ENCODE results near the gene MOG.

The MOG gene

GRCh38 chr6:29676981-29677601, 20.2 kb downstream of the MOG start:
- DNase-seq (ENCODE audit: low read depth, low spot score): no peak

DNA sequence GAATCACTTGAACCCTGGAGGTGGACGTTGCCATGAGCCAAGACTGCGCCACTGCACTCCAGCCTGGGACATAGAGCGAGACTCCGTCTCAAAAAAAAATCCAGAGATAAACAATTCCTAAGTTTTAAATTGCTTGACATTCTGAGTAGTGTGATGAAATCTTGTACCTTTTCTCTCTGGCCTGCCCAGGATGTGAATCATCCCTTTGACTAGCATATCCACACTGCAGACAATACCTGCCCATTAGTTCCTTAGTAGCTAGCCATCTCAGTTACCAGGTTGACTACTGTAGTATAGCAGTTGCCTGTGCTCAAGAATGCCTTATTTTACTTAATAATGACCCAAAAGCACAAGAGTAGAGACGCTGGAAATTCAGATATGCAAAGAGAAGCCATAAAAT, 21.2 kb downstream of the MOG start:
- no peak for DNase-seq (ENCODE audit: low read depth, low spot score)

GRCh38 chr6:29679962-29680361, 23.1 kb downstream of the MOG start:
- no peak for DNase-seq (ENCODE audit: low read depth, low spot score)

DNA sequence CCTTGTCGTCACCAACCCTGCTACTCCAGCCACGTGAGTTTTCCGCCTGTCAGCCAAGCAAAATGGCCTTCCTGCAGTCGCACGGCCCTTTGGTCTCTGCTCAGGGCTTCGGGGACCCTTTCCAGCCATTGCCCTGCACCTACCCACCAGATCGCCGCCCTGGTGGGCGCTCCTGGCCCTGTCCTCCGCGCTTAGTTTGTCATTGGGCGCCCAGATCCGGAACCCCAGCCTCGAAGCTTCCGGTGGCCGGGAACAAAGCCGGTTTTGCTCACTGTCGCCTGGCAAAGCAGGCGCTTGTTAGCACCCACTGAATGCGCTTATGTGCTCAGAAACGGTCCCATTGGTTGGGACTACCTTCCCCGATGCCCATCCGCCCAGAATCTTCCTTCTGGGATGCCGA, 23.5 kb downstream of the MOG start:
- DNase-seq (ENCODE audit: low read depth, low spot score): no peak

- DNase-seq (ENCODE audit: low read depth, low spot score): no peak
Measured at GRCh38 chr6:29680904-29681303, 24.0 kb downstream of the MOG start, which contains the start of gene ZFP57. ZFP57 (minus strand) TSS chr6:29681152; CDS start chr6:29677003, 4,149 bp downstream.

DNA sequence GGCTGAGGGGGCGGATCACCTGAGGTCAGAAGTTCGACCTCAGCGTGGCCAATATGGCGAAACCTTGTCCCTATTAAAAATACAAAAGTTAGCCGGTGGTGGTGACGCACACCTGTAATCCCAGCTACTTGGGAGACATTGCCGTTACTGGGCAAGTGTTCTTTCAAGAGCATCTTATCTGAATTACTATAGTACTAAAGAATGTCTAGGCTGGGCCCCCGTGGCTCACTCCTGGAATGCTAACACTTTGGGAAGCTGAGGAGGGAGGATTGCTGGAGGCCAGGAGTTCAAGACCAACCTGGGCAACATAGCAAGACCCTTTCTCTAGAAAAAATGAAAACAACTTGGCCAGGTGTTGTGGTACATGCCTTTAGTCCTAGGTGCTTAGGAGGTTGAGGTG, 24.9 kb downstream of the MOG start:
- DNase-seq (ENCODE audit: low read depth, low spot score): no peak

DNA sequence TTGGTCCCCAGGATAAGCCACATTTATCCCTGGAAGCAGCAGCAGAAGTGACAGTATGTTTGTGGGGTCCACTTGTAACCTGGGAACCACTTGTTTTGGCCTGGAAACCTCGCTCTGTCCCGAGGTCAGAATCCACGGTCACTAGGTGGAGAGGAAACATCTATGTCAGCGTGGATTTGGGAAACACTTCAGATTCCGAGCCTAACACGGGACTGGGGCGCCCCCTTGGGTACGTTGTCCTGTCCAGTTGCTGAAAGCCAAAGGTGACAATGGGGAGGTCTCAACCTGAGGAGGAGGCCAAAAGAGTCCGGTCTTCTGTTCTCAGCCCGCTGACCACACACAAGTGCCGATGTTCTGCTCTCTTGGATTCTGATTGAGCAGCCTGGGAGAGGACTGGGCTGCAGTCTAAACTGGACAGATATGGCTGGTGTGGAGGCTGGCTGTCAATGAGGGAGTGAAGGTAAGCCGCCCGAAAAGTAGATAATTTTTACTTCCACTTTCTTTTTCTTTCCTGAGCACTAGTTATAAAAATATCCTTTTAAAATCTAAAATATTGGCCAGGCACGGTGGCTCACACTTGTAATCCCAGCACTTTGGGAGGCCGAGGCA, 28.9 kb downstream of the MOG start:
- DNase-seq (ENCODE audit: low read depth, low spot score): no peak

DNA sequence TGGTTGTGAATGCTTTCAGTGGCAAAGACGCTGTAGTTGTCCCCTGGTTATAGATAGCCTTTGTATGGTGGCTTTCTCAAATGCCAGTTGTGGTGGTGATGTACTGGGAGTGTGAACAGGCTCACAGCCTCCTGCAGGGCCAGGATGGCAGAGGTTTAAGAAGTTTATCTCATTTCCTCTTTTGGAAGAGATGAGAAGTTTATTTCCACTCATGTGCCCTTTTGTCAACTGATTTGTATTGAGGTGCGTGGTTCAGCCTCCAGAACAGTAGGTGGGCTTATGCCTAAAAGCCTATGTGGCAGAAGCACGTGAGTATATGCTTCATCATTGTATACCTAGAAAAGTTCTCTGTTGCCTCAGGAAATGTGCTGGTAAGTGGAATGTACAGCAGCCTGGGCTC, 37.7 kb downstream of the MOG start:
- DNase-seq (ENCODE audit: low read depth, low spot score): no peak

DNA sequence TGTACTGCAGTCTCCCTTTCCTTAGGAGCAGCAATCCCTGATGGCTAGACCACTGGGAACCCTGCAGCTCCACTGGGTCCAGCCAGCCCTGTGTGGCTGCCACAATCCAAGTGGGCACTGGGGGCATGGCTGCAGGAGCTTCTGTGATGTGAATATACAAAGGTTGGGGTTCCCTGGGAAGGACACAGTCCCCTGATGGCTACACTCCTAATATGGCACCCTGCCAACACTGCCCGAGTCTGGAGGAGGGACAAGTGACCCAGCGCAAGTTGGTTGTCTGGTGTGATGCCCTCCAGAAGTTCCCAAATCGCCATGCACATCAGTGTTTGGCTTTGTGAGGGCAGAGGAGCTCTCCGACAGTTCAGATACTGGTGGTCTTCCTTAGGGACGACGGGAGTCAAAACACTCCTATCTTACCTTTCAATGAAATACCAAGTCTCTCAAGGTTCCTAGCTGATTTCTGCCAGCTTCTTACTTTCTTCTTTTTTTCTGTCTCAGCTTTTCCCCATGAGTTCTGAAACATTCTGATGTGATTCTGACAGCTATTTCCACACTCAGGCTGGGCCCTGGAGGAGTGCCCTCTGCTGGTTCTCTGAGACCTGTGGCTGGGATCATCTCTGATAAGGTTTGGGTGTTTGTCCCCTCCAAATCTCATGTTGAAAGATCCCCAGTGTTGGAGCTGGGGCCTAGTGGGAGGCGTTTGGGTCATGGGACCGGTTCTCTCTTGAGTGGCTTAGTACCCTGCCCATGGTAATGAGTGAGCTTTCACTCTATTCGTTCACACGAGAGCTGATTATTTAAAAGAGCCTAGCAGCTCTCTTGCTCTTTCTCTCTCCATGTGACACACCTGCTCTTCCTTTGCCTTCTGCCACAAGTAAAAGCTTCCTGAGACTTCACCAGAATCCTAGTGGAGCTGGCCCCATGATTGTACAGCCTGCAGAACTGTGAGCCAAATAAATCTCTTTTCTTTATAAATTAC, 39.5 kb downstream of the MOG start:
- DNase-seq (ENCODE audit: low read depth, low spot score): no peak

- peak; percentile 54 for DNase-seq (ENCODE audit: low read depth, low spot score)
Measured at GRCh38 chr6:29702519-29703103, 45.7 kb downstream of the MOG start.

DNA sequence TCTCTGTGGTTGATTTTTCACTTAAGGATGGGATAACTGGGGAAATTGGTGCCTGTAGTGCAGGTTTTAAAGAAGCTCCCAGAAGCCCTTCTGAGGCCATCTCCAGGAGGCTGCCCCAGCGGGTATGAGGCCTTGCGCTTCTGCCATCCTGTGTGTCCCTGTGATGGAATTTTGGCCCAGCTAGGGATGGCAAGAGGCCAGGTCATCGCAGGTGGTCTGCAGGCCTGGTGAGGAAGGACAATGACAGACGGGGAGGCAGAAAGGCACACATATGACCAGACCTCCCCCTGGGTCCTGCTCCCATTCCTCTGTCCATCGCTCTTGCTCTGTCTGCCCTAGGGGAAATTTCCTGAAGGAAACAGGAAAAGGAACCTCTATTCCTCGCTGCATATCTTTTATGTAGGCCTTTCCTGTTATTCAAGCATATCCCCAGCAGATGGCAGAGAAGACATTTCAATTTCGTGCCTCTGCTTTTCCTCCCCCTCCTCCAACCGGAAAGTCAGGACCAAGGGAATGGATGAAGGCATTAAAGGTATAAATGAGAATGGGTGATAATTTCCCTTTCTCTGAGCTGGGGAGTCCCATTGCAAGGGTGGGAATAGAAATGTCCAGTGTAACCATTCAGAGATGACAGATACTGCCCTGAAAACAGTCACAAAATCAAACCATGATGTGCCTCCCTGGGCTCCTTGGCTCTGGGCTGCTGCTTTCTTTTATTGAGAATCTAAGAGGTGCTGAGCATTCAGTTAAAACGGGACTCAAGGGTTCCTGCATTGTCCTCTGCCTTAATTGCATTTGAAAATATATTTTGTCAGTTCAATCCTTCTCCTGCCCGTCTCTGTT, 48.7 kb downstream of the MOG start:
- DNase-seq (ENCODE audit: low read depth, low spot score): no peak

GRCh38 chr6:29708432-29709179, 51.7 kb downstream of the MOG start:
- peak; percentile 38 for DNase-seq (ENCODE audit: low read depth, low spot score)

GRCh38 chr6:29709188-29709587, 52.3 kb downstream of the MOG start:
- DNase-seq (ENCODE audit: low read depth, low spot score): no peak

GRCh38 chr6:29710281-29710941, 53.5 kb downstream of the MOG start:
- no peak for DNase-seq (ENCODE audit: low read depth, low spot score)

- no peak for DNase-seq (ENCODE audit: low read depth, low spot score)
Measured at GRCh38 chr6:29720863-29721262, 64.0 kb downstream of the MOG start.

All from activated CD4-positive, CD25-positive, alpha-beta regulatory T cell treated with anti-CD3 and anti-CD28 coated beads, Interleukin-2, amount 50 U/mL, for 16 hours (primary cell).